ENCODE results near the gene BTG2. TPM values are rescaled to one million over a fixed set of nuclear protein-coding genes. Genes with fewer than 3 reads are reported as not detected.

BTG2 gene
- total RNA-seq, 4 donors from 2014 or later, result 160 to 319 (median 193) TPM

DNA sequence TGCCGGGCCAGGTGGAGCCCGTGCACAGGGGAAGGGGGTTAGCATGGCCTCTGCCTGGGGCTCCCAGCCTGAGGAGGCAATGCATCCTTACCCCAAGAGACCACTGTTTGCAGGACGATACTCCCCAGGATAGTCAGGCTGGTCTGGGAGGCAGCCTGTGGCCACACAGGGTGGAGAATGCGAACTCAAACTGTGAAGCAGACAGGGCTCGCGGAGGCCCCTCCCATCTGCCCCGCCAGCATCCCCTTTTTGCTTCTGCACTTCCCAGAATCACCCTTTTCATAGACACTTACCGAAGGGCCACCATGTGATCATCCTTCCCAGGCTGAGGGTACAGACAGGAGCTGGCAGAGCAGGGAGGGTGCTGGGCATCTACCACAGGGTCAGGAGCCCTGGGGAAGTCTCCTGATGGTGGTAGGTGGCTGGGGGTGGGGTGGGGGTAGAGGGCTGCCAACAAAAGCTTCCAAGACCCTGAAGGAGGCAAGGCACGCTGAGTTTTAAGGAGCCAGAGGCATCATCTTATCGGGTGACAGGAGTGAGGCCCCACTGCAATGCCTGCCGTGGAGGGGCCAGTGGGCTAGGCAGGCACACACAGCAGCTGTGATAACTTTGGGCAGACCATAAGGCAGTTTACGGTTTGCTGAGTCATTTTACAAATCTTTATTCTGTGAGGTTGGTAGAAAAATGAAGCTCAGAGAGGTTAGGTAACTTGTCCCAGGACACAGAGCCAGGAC, 31.3 kb upstream of the BTG2 start:
- Histone ChIP-seq H3K9me3 (no peaks in the 10 kb centered on the region), H3K27me3 (no peaks in the 10 kb centered on the region), H3K4me1 (peaks cover 77% of the 10 kb centered on the region), H3K36me3 (no peaks in the 10 kb centered on the region), H3K4me3 (peak overlapping the region; percentile 26), H3K27ac (peak overlapping the region; percentile 86)
- no peak for DNase-seq (ENCODE audit: low spot score in 2 of 2)
- TF ChIP-seq, protein P1, sequence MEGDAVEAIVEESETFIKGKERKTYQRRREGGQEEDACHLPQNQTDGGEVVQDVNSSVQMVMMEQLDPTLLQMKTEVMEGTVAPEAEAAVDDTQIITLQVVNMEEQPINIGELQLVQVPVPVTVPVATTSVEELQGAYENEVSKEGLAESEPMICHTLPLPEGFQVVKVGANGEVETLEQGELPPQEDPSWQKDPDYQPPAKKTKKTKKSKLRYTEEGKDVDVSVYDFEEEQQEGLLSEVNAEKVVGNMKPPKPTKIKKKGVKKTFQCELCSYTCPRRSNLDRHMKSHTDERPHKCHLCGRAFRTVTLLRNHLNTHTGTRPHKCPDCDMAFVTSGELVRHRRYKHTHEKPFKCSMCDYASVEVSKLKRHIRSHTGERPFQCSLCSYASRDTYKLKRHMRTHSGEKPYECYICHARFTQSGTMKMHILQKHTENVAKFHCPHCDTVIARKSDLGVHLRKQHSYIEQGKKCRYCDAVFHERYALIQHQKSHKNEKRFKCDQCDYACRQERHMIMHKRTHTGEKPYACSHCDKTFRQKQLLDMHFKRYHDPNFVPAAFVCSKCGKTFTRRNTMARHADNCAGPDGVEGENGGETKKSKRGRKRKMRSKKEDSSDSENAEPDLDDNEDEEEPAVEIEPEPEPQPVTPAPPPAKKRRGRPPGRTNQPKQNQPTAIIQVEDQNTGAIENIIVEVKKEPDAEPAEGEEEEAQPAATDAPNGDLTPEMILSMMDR (IDR thresholded peaks at IDR 0.05), result no peak
- TF ChIP-seq POLR2AphosphoS5 (IDR thresholded peaks at IDR 0.05) (no peak), POLR2A (IDR thresholded peaks at IDR 0.05) (no peak), EP300 (IDR thresholded peaks at IDR 0.05) (no peak)
- 85% methylated on average over 8 of the region's 12 CpGs for WGBS

DNA sequence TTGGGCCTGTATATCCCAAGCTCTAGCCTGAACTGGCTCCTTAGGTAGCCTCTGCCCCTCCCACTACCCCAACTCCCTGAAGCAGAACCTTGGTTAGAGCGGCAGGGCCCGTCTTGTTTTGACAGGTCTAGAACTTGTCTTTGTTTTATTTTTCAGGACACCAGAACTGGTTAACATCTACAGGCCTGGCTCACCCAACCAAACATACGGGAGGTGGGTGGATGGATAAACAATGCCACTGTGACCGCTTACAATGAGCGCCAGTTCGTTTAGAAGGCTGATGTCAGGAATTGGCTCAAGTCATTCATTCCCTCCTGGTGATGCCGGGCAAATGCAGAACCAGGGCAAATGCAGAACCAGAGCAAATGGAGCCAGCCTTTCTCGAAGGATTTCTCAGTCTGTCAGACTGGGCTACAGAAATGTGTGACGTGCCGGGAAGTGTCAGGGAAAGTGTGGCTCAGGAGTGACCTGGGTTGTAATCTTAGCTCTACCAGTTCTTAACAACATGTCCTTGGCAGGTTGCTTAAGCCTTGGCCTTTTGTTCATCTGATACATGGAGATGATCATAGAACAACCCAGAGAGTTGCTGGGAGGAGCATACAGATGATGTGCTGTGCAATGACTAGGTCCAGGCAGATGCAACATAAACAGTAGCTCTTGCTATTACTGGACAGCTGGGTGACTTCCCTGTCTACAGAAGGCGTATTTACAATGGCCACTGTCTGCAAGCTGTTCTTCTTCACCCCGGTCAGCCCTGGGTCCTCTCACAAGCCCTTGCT, 30.5 kb upstream of the BTG2 start:
- H3K27me3 ChIP-seq, result no peaks in the 10 kb centered on the region
- H3K27ac ChIP-seq, result peak overlapping the region; percentile 86
- peaks cover 81% of the 10 kb centered on the region for H3K4me1 ChIP-seq
- H3K4me3 ChIP-seq, result no peak overlapping the region
- no peak for DNase-seq (ENCODE audit: low spot score in 2 of 2)
- WGBS, result 44% methylated on average over 12 of the region's 12 CpGs
- TF ChIP-seq, protein P1 (IDR thresholded peaks at IDR 0.05), result no peak
- peak; percentile 90 for TF ChIP-seq EP300 (IDR thresholded peaks at IDR 0.05)
- peak in 2 of 3 donors; percentile 42 to 49 for TF ChIP-seq POLR2AphosphoS5 (IDR thresholded peaks at IDR 0.05)
- no peaks in the 10 kb centered on the region for H3K9me3 ChIP-seq
- H3K36me3 ChIP-seq, result no peaks in the 10 kb centered on the region

DNA sequence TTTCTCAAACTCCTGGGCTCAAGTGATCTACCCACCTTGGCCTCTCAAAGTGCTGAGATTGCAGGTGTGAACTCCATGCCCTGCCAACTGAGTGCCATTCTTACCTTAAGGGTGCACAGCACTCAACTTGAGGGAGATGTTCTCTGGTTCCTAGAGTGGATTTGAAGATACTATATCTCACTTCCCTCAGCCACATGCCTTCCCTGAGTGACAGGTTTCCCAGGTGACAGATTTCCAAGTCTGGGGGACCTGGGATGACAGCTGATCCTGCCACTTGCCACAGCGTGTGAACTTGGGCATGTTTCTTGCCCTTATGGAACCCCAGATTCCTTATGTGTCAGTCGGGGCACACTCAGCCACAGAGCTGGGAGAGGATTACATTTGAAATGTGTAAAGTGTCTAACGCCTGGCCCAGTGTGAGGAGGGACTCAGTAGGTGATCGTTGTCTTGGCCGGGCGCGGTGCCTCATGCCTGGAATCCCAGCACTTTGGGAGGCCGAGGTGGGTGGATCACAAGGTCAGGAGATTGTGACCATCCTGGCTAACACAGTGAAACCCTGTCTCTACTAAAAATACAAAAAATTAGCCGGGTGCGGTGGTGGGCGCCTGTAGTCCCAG, 29.6 kb upstream of the BTG2 start:
- WGBS, result 90% methylated on average over 11 of the region's 11 CpGs
- no peaks in the 10 kb centered on the region for H3K27me3 ChIP-seq
- H3K4me3 ChIP-seq, result no peak overlapping the region
- peaks cover 89% of the 10 kb centered on the region for H3K4me1 ChIP-seq
- no peaks in the 10 kb centered on the region for H3K9me3 ChIP-seq
- TF ChIP-seq POLR2AphosphoS5 (IDR thresholded peaks at IDR 0.05) (no peak), POLR2A (IDR thresholded peaks at IDR 0.05) (no peak), EP300 (IDR thresholded peaks at IDR 0.05) (no peak)
- TF ChIP-seq, protein P1 (IDR thresholded peaks at IDR 0.05), result no peak
- DNase-seq (ENCODE audit: low spot score in 2 of 2), result no peak
- no peaks in the 10 kb centered on the region for H3K36me3 ChIP-seq
- H3K27ac ChIP-seq, result peak overlapping the region; percentile 86

DNA sequence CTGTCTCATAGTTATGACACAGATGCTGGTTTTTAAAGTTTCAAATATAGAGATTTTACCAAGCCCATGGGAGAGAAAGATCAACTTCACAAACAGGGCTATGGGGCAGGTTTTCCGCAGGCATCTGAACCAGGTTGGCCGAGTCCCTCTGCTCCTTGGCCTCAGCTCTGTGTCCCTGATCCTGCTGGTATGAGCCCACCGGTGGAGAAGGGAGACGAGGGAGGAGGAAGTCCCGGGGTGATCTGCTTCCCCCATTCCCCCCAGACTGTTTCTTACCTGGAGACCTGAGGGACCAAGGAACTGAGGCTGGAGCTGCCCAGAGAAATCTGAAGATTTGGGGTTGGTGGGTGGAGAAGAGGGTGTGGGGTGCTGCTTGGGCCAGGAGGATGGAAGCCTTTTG, 28.9 kb upstream of the BTG2 start:
- H3K27me3 ChIP-seq, result no peaks in the 10 kb centered on the region
- H3K4me1 ChIP-seq, result peaks cover 89% of the 10 kb centered on the region
- no peak overlapping the region for H3K4me3 ChIP-seq
- H3K9me3 ChIP-seq, result no peaks in the 10 kb centered on the region
- no peaks in the 10 kb centered on the region for H3K36me3 ChIP-seq
- DNase-seq (ENCODE audit: low spot score in 2 of 2), result no peak
- peak overlapping the region; percentile 86 for H3K27ac ChIP-seq
- TF ChIP-seq, protein P1 (IDR thresholded peaks at IDR 0.05), result no peak
- TF ChIP-seq POLR2A (IDR thresholded peaks at IDR 0.05) (no peak), POLR2AphosphoS5 (IDR thresholded peaks at IDR 0.05) (no peak), EP300 (IDR thresholded peaks at IDR 0.05) (no peak)
- WGBS, result 93% methylated on average over 3 of the region's 5 CpGs
